Left cardiac atrium (tissue), 4 donors: ENCODE results near the gene ACSM2B. TPM values are rescaled to one million over a fixed set of nuclear protein-coding genes. Genes with fewer than 3 reads are reported as not detected.
"Not testable (repeated sequence)": the region's sequence is repeated elsewhere in the genome, so short reads cannot be mapped to it uniquely, and the experiment has no call there.

ENCODE experiments used
- ATAC-seq, 2 donors: fragments of 200-7000 bp; cut with Tn5 transposase; one replicate each; pipeline ENCODE4 v1.9.1; 2020; ENCODE audit warnings: mild to moderate bottlenecking in 2 of 2, moderate library complexity in 2 of 2
- DNase-seq: peaks from one replicate; pipeline ENCODE4 v3.0.0-alpha.2; 2020
- intact Hi-C, 2 donors: fragments of 100-400 bp; cut with DNase I; formaldehyde crosslinking; loops; one replicate each; pipeline versions ENCODE4 v1.14.1 to v1.15.1; 2022 to 2023
- total RNA-seq, 2 donors: library from RNA; stranded (reverse); fragmentation: NEBNext Ultra II Directional; extraction: Animal tissue kit (Norgen Biotek cat#: 25700); gene quantifications; one replicate each; pipeline ENCODE4 v1.2.1, GENCODE V29; 2021
- donor health status: DM: no; HTN: yes; CAD: no.
- donor health status: DM: no; HTN: yes; CAD: no; lungs with severe emphysema.
- donor health status: DM: yes; HTN: yes; CAD: no.
- donor health status: Dilated cardiomyopathy.

ACSM2B gene
- total RNA-seq, 2 donors from 2014 or later, result 0.41 TPM; not detected in 1

- intact Hi-C loops, ATAC-seq, DNase-seq: not testable (repeated sequence)
These were observed 29.8 kb downstream of the ACSM2B start for GRCh38 chr16:20546278-20546853.

GRCh38 chr16:20540603-20541316 lies 35.4 kb downstream of the ACSM2B start:
- intact Hi-C loops, DNase-seq, ATAC-seq: not testable (repeated sequence)

- no peak for DNase-seq
- ATAC-seq, result no peak
- intact Hi-C loops, result no loop called here
These were observed 37.5 kb downstream of the ACSM2B start for GRCh38 chr16:20538687-20539086.

- intact Hi-C loops, result no loop called here
These were observed 38.0 kb downstream of the ACSM2B start for GRCh38 chr16:20538181-20538580.

GRCh38 chr16:20536669-20537068 lies 39.5 kb downstream of the ACSM2B start:
- intact Hi-C loops, ATAC-seq, DNase-seq: not testable (repeated sequence)

More at GRCh38 chr16:20538181-20538580, 38.0 kb downstream of the ACSM2B start:
- no peak for ATAC-seq
- no peak for DNase-seq

GRCh38 chr16:20532284-20532792 lies 43.8 kb downstream of the ACSM2B start:
- intact Hi-C loops, ATAC-seq, DNase-seq: not testable (repeated sequence)

GRCh38 chr16:20531795-20532194 lies 44.4 kb downstream of the ACSM2B start:
- ATAC-seq, DNase-seq, intact Hi-C loops: not testable (repeated sequence)

GRCh38 chr16:20520103-20520502 lies 56.1 kb downstream of the ACSM2B start:
- intact Hi-C loops, result no loop called here
- ATAC-seq (no peak), DNase-seq (no peak)

GRCh38 chr16:20519231-20519630 lies 56.9 kb downstream of the ACSM2B start:
- no peak for ATAC-seq
- DNase-seq, result no peak
- intact Hi-C loops, result no loop called here

GRCh38 chr16:20517149-20517548 lies 59.0 kb downstream of the ACSM2B start:
- DNase-seq (no peak), ATAC-seq (no peak)
- intact Hi-C loops, result no loop called here

- ATAC-seq (no peak), DNase-seq (no peak)
- intact Hi-C loops, result no loop called here
These were observed 60.5 kb downstream of the ACSM2B start for GRCh38 chr16:20515688-20516090.

GRCh38 chr16:20510323-20510722 lies 65.8 kb downstream of the ACSM2B start:
- intact Hi-C loops, result no loop called here
- ATAC-seq, result peak in 1 of 2 donors; percentile 34
- no peak for DNase-seq

- no peak for ATAC-seq
- DNase-seq, result no peak
- intact Hi-C loops, result no loop called here
These were observed 68.9 kb downstream of the ACSM2B start for GRCh38 chr16:20507280-20507679.

GRCh38 chr16:20504418-20504817 lies 71.7 kb downstream of the ACSM2B start:
- no peak for DNase-seq
- ATAC-seq, result no peak
- intact Hi-C loops, result no loop called here

- ATAC-seq, intact Hi-C loops, DNase-seq: not testable (repeated sequence)
These were observed 84.7 kb downstream of the ACSM2B start for GRCh38 chr16:20491448-20491847.

GRCh38 chr16:20490994-20491393 lies 85.2 kb downstream of the ACSM2B start:
- DNase-seq, ATAC-seq, intact Hi-C loops: not testable (repeated sequence)

Other genes with a start within 250 kb of the ACSM2B start
- gene GP2, start 248.9 kb downstream of the ACSM2B start, total RNA-seq, result not detected
- gene UMOD, start 223.7 kb downstream of the ACSM2B start, total RNA-seq, result not detected
- not detected for gene PDILT, start 171.6 kb downstream of the ACSM2B start, total RNA-seq
- gene ACSM5, start 166.8 kb downstream of the ACSM2B start, total RNA-seq, result 1 to 10 TPM; 3.6 to 7.8 TPM
- not detected for gene ACSM2A, start 124.8 kb downstream of the ACSM2B start, total RNA-seq
- gene ACSM1, start 121.3 kb upstream of the ACSM2B start, total RNA-seq, result not detected
- gene THUMPD1, start 165.5 kb upstream of the ACSM2B start, total RNA-seq, result 10 to 100 TPM; 17.3 to 20.3 TPM
- 10 to 100 TPM in 1 of 2 donors, 1 to 10 TPM in 1; 8.9 to 11.8 TPM for gene ACSM3, start 187.6 kb upstream of the ACSM2B start, total RNA-seq
- 10 to 100 TPM in 1 of 2 donors, 1 to 10 TPM in 1; 7.2 to 10.9 TPM for gene ERI2, start 230.1 kb upstream of the ACSM2B start, total RNA-seq
- 1 to 10 TPM; 2.3 to 3.5 TPM for gene REXO5, start 230.2 kb upstream of the ACSM2B start, total RNA-seq